Activated T-cell treated with anti-CD3 and anti-CD28 coated beads for 1 hour (primary cell): ENCODE results near the gene TACC3.

ENCODE experiments used
- DNase-seq: peaks from one replicate; pipeline ENCODE4 v3.0.0-alpha.2; 2020; ENCODE audit warnings: low read depth

The TACC3 gene

DNA sequence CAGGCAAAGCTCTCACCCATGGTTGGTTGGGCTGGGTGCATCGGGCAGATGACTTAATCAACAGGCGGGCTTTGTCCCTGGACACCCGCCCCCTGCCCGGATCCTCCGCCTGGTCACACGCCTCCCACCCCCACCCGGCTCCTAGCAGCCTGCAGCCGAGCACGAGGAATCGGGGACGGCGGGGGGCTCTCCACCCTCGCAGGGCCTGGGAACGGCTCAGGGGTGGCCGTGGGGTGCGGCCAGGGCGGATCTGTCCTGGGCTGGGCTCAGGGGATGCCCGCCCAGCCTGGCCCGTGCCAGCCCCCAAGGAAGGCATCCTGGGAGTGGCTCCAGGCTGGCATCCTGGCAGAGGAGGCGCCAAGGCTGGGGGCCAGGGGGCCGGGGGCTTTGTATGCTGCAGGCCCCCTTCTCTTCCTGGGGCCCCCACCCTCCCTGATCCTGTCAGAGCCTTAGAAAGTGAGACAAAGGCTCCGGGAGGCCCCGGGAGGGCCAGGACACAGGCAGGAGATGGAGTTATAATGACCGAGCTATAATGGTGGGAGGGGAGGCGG lies 39.3 kb downstream of the TACC3 start:
- DNase-seq, result no peak

DNA sequence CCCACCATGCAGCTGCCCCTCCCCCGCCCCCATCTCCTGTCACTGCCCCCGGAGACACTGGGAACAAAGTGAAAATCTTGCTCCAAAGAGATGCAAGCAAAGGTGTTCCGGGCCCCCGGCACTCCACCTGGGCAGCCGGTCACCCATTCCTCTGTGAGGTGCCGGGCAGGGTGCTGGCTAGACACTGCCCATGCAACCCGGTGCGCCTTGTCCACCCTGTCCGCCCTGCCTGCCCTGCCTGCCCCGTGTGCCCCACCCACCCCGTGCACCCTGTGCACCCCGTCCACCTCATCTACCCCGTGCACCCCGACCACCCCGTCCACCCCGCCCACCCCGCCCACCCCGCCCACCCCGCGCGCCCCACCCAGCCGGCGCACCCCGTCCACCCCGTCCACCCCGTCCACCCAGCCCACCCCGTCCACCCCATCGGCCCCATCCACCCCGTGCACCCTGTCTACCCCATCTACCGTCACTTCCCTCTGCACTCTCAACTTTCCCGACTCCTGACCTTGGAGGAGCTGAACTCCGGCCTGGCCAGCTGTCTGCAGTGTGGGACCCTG lies 39.9 kb downstream of the TACC3 start:
- DNase-seq, result no peak

DNA sequence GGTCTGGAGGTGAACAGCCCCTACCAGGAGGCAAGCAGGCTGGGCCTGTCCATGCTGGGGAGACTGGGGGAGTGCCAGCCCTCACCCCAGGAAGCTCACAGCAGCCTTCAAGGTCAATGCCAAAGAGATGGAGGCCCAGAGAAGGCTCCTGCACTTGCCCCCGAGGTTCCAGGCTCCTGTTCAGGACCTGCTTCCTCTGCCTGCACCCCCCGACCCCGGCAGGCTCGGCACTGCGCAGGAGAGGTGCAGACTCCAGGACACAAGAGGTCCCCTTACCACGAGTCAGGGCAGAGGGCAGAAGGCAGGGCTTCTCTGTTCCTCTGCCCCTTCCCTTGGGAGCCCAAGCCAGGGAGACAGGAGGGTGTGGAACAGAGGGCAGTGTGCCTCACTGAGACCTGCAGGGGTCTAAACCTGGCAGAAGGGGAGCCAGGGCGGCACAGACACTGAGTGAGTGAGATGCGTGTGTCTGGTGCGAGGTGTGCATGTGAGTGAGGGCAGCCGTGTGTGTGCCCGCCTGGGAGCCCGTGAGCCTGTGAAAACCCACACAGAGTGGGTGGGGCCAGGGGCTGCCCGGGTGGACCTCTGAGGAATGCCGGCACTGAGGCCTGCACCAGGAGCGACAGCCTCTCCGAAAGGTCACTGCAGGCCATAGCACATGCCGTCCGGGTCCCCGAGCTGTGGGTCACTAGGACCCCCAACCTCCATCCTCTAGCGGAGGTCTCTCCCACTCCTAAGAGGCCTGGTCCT lies 41.1 kb downstream of the TACC3 start:
- DNase-seq, result no peak

DNA sequence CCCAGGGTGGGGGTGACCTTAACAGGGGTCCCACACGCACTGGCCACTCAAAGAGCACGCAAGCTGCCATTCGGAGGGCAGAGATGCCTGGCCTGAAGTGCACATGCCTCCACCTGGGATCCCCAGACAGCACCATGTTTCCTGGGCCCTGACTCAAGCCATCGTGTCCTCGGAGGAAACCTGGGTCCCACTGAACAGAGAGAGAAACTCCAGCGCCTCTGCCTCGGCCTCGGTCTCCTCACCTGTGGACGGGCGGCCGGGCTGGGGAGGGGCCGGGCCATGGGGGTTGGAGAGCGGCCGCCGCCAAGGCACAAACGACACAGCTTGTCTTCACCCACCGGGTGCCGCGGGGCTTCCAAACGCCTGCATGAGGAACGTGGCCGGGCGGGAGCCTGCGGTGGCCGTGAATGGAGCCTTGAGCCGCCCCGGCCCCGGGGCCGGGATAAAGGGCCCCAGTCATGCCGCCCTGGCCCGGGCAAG lies 41.8 kb downstream of the TACC3 start:
- DNase-seq, result no peak

DNA sequence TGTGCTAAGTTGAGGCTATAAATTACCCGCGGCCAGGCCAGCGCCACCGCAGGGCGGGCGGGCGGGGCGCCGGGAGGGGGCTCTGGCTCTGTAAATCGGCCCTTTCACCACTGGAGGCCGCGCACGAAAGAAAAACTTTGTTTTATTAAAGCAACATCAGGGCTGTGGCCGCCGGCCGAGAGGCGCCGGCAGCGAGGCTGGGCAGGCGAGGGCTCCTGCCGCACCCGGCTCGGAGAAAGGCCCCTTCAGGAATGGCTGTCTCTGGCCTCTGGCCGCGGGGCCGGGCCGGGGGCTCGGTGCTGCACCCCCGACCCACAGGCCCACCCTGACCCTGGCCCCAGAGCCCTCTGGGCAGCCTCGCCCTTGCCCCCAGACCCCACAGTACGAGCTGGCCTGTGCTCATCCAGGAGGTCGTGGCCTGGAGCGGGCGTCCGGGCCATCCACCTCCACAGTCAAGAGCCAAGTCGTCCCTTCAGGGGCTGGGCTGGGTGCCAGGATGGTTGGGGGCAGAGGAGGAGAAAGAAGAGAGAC lies 42.3 kb downstream of the TACC3 start:
- DNase-seq, result no peak

DNA sequence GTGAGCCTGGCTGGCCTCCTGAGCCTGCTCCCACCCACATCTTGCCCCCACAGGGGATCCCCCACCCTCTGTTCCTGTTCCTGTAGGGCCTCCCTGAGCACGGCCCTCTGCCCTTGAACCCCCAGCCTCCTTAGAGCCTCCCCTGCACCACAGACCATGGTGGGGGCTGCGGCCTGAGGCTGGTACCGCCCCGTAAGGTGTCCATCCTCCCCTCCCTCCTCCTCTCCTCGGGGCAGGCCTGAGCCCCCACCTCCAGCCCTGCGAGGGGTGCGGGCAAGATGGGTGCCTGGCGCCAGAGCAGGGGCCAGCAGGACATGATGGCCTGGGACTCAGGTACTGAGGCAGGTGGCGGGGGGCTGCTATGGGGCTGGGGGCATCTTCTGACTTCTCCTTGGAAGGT lies 43.3 kb downstream of the TACC3 start:
- DNase-seq, result no peak

DNA sequence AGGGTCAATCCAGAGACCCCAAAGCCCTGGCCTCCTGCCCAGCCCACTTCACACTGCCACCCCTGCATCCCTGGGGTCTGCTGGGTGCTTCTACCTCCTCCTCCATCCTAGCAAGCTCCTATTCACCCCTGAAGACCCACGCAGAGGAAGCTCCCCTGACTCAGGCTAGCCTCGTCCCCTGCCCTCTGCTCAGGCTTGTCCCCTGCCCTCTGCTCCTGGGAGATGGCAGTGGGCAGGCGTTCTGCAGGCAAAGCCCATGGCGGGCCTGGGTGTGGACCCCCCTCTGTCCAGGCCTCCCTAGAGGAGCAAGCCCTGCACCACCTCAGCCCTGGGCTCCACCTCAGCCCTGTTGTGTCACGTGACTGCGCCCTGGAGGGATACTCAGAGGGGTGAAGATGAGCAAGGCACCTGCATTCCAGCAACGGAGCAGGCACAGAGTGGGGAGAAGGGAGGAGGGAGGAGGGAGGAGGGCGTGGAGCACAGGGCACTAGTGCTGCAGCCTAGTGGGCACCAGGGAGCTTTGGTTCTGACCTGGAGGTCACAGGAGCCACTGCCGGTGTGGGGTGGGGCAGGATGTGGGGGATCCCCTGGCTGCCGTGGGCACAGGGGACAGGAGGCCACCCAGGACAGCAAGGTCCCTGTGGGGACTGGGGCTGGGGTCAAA lies 44.2 kb downstream of the TACC3 start:
- DNase-seq, result no peak

DNA sequence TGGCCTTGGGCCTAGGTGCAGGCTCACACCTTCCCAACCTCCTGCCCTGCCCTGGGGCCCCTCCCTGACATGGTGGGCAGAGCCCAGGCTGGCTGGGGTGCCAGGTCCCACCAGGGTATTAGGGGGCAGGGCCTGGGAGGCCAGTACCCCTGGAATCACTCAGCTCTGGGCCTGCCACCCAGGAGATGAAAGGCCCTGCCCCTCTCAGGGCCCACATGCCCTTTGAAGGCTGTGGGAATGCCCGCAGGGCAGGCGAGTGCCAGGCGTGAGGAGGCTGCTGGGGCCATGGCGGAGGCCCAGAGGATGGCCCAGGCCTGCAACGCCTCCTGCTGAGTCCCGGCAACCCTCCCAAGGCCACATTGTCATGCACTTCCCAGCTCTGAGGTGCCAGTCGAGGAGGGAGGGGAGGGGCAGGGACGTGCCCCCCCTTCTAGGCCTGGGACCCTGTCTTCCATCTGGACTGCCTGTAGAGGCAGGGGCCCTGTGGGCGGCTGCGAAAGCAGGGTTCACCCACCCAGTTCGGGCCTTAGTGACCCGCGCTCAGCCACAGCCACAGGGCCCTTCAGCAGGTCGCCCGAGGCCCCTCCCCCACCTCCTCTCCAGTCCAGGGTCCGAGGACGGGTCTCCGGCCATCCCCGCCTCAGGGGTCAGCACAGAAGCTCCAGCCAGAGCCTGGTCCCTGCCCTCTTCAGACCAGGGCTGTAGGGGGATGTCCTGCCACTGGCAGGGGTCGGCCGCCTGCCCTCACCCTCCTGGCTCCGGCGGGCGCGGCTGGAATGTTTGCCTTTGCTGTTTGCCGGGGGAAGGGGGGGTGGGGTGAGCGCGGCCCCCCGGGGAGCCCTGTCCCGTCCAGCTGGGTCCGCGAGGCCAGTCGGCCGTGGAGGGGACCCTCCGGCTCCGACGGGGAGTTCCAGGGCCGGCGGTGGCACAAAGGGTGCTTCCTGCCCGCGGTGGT lies 45.1 kb downstream of the TACC3 start:
- DNase-seq, result no peak

DNA sequence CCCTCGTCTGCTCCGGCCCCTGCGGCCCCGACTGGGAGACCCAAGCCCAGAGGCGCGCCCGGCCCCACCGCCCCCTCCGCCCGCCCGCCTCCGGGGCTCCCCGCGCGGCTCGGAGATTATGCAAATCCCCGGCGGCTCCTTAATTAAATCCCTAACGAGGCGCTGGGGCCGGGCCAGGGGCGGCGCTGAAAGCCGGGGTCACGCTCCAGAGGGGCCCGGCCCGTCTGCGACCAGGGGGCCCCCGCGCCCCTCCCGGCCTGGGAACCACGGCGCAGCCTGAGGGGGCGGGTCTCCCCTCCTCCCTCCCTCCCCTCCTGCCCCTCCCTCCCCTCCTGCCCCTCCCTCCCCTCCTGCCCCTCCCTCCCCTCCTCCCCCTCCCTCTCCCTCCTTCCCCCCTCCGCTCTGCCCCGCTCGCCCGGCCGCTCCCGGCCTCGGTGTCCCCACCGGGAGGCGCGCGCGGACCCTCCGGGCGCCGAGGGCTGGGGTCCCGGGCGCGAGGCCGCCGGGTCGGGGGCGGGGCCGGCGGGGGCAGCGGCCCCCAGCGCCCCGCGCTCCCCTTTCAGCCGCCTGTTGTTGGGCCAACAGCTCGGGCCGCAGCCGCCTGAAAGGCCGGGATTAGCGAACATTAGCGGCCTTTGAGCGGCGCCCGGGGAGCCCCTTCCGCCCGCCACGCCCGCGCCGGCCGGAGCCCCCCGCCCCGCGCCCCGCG lies 45.9 kb downstream of the TACC3 start:
- no peak for DNase-seq

DNA sequence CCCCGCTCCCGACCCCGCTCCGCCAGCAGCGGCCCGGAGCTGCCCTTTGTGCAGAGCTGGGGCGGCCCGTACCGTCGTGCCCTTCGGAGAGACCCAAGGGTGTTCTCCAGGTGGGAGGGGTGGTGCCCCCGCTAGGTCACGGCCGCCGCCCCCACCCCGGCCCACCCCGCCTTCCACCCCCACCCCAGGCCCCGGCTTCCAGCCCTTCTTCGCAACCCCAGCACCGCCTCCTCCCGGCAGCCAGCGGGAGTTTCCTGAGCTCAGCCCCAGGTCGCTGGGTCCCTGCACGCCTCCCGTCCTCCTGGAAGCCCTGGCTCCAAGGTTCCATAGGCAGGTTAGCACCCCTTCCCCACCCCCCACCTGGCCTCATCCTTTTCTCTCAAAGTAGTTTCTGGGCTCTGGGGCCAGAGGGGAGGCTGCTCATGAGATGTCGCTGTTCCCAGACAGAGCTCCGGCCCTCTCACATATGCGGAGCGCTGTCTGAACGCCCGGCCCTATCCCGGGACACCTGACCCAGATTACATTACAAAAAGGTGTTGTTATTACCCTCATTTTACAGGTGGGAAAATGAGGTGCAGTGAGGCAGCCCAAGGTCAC lies 46.5 kb downstream of the TACC3 start:
- DNase-seq, result no peak

DNA sequence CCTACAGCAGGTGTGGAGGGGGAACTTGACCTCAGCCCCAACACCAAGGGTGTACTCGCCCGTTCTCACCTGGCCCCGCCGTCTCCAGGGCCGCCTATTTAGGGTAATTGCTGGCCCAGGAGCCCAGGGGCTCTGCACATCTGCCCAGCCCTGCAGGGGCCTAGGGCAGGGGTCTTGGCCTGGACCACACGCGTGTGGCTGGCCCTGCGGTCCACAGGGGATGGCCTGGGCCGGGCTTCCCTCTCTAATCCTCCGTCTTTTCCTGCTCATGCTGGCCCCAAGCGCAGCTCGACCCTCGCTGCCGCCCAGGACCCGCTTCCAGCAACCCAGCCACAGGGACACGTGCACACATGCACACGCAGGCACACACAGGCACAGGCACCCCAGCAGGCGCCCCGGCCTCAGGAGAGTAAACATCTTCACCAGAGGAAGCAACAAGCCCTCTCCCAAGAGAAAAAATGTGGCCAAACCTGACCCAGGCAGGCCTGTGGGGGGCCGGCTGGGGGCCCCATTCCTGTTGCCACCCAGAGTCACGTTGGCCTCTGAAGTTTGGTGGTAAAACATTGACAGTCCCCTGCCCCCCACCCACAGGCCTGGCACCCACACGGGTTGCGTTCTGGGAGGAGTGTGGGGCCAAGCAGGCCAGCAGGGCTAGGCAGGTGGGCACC lies 47.2 kb downstream of the TACC3 start:
- DNase-seq, result no peak

DNA sequence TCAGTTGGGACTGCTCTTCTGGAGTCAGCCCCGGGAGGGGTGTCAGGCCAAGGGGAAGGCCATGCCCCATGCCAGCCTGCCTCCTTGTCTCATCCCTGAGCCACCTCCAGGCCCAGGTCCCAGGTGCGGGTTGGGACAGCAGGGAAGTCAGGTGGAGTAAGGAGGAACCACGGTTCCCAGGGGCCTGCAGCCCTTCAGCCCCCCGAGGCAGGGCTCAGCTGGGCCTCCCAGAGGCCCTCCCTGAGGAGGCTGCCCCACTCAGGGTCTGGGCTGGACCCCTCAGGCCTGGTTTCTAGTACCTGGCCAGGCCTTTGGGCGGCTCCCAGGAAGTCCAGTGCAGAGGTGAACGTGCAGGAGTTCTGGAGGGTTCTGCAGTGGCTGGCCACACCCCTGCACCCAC lies 48.4 kb downstream of the TACC3 start:
- no peak for DNase-seq

DNA sequence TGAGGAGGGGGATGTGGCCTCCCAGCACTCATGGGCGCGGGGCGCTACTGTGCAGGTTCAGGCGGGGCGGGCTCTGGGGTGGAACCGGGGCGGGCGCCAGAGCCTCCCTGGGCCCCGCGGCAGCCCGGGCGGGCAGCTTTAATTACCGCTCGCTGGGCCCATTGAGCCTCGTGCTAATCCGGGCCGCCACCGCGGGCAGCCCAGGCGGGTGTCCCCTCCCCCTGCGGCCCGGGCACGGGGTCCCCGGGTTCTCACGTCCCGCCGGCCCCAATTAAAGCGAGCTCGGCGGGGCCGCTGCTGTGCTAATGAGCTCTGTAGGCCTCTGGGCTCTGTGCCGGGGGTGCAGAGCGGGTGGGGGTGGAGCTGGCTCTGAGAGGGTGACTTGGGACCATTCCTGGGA lies 48.9 kb downstream of the TACC3 start:
- DNase-seq, result no peak

DNA sequence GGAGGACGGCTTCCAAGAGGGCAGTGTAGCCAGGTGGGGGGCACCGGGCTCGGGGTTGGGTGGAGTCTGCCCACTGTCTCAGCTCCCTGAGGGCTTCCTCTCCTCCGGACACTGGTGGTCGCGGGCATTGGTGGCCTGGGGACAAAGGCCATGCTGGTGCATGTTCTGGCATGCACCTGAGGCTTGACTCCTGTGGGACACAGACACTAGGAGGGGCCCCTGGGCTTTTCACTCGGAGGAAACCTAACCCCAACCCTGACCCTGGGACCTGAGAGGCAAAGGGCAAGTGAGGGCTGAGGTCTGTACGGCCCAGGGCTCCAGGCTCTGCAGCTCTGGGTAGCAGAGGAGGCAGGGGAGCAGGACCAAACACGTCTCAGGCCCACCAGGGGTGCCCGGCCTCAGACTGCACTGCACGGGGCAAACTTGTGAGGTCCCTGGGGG lies 49.5 kb downstream of the TACC3 start:
- DNase-seq, result no peak

DNA sequence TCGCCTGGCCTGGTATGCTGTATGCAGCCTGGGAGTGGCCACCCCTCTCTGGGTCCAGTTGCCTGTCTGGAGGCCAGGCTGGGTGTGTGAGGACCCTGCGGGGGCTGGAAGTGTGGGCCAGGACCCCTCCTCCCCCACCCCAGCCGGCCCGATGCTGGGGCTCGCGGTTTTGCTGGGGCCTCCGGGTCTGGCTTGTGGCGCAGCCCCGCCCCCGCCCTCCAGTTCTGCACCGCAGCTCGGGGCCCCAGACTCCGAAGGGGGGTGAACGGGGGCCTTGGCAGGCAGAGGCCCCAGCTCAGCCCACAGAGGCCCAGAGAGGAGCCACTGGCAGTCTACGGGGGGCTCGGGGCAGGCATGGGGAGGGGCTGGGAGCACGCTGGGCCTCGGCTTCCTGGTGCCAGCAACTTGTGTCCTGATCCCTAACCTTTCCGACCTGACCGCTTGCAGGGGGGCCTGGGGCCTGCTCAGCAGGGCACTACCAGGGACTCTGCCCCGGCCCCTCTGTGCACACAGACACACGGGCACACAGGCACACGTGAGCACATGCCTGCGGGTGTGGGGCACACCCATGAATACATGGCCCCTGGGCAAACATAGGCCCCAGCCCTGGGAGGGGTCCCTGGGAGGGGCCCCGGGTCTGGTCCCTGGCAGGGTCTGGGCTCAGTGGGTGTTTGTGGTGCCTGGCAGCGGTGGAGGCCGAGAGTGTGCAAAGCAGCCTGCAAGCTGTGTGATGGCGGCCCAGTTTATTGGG lies 50.4 kb downstream of the TACC3 start:
- DNase-seq, result no peak

DNA sequence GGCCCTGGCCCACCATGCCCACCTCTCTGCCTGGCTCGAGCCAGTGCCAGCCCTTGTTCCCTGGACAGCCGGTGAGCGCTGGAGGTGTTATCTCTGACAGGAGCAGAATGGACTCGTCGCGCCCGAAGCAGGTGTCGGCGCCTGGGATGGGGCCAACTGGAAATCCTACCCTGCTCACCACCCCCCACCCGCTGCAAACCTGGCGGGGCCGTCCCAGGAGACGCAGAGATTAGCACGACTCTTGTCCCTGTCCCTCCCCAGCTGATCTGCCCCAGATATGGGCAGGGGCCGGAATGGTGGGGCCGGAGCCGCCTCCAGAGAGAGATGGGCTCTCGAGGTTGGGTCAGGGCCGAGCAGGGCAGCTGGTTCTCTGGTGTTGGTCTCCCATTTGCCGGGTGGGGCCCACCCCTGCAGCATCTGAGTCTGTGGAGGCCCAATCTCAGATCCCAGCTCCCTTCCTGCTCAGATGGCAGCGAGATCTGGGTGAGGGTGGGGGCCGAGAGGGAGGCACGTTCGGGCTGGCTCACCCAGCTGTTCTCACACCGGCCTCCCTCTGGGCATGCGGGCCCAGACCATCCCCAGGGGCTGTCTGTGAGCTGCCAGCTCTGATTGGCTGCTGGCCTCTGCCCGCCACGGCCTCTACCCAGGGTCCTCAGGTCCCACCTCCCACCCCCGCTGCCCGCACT lies 51.7 kb downstream of the TACC3 start:
- no peak for DNase-seq

DNA sequence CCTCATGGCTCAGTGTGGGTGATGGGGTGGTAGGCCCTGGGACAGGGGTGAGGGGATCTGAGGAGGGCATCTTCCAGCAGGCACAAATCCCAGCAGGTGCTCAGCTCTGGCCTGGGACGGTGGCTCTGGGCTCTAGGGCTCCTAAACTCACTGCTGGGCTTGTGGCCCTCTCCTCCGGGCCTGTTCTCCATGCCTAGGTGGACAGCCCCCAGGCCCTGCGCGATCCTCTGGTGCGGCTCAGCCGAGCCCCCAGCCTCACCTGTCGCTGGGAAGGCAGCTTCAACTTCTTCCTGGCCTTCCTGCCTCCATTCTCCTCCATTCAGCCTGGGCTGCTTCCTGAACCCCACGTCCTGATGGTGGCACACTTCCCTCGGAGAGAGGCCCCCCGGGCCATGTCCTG lies 52.4 kb downstream of the TACC3 start:
- no peak for DNase-seq

DNA sequence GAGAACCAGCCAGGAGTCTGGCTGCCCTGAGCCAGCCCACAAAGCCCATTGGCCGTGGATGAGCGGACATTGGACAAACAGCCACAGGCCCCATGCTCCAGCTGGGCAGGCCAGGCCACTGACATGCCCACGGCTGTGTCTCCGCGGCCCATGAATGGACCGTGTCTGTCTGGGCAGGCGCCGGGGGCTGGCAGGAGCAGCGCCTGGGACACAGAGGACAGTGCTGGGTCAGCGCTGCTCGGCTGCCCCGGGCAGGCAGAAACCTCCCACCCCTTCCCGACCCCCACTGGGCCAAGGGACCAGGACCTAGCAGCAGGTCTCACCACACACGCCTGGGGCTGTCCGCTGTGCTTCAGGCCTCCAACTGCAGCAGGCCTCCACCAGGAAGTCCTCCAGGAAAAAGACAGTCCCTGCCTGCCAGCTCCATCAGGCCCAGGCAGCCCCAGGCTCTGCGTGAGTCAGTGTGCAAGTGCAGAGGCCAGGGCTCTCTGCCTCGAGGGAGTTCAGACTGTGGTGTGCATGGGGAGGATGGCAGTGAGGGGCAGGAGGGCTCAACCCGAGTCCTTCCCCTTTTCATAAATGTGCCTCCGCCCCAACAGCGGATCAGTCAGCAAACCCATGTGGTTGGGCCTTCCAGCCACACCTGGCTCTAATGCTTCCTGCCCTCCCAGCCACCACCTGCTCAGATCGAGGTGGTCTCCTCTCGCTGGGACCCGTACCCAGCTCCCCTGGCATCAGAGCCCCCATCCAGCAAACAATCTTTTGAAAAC lies 54.6 kb downstream of the TACC3 start:
- DNase-seq, result no peak
